ENCODE measurements around the gene SETD1B. TPM values are rescaled to one million over a fixed set of nuclear protein-coding genes. Genes with fewer than 3 reads are reported as not detected.
A peak's percentile ranks its signal among the peaks of the same experiment; 100 is the strongest.
"Not testable (repeated sequence)": the region's sequence is repeated elsewhere in the genome, so short reads cannot be mapped to it uniquely, and the experiment has no call there.

Gene SETD1B
- 2.0 TPM in 2 replicates for total RNA-seq (2014; rRNA removed; shearing (Covaris generic))
- polyA plus RNA-seq (2015; cell fraction: cytosol; rRNA removed), result 10.4 and 14.4 TPM in 2 replicates
- polyA plus RNA-seq (2015; cell fraction: nucleus; rRNA removed), result 9.5 and 10.0 TPM in 2 replicates

DNA sequence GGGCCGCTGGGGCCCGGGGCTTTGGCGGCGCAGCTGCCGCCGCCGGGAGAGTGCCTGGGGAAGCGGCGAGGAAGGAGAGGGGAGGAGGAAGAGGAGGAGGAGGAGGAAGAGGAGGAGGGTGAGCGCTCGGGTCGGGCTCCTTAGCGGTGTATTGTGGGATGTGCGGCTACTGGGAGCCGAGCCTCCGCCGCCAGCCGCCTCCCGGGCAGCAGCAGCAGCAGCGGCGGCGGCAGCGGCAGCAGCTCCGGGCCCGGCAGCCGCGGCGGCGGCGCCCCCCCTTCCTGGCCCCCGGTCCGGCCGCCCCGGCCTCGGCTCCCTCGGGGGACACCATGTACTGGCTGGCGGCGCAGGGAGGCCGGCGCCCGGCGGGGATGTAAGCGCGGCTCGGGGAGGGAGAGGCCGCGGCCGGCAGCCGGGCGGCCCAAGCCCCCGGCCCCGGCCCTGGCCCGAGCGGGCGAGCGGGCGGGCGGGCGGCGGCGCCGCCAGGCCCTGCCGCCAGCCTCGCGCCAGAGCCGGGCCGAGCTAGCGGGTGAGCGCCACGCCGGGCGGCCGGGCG, at the start of gene SETD1B:
Gene SETD1B, plus strand, starts transcription at position 149 of the 556 bp plus-strand sequence. CDS start 729 bp downstream, outside the sequence.
- DNase-seq (ENCODE audit: low read depth, low spot score), result peak; percentile 51
- in situ Hi-C loops (cut with HindIII; ENCODE audit: low pct_unique_long_range_greater_than_20kb, low sequenced_read_pairs), result no loop called here

DNA sequence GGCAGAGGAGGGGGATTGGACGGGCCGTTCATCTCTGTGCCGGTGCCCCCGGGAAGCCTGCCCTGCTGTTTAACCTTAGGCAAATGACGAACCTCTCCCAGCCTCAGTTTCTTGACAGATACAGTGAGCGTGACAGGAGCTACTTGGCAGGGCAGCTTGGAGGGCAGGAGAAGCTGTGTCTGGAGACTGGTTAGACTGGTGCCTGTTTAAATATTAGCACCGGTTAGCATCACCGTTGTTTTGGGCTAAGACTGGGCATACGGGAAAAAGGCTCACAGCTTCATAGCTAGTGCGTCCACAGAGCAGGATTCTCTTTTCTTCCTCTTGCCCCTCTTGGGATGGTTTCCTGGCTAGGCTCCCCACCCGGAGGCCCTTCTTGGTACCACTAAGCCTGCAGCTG, 49.0 kb upstream of the SETD1B start:
- in situ Hi-C loops (cut with HindIII; ENCODE audit: low pct_unique_long_range_greater_than_20kb, low sequenced_read_pairs), result no loop called here

DNA sequence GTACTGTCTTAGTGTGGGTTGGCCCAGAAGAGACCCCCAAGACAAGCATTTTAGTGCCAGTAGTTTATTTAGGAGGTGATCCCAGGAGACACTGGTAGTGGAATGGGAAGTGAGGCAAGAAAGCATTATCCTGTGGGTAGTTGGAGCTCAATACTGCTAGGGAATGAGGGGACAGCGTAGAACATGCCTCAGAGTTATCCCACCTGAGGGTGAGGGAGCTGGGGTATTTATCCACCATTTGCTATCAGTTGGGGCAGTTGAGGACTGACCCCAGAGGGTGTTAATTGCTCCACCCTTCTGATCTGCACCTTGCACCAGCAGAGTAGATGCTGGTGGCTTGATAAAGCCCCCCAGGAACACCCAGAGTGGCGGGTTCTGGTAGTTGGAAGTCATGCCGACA, 48.2 kb upstream of the SETD1B start:
- DNase-seq (ENCODE audit: low read depth, low spot score), result no peak
- in situ Hi-C loops (cut with HindIII; ENCODE audit: low pct_unique_long_range_greater_than_20kb, low sequenced_read_pairs), result no loop called here

More for the DNA sequence above, 49.0 kb upstream of the SETD1B start:
- DNase-seq (ENCODE audit: low read depth, low spot score), result no peak

DNA sequence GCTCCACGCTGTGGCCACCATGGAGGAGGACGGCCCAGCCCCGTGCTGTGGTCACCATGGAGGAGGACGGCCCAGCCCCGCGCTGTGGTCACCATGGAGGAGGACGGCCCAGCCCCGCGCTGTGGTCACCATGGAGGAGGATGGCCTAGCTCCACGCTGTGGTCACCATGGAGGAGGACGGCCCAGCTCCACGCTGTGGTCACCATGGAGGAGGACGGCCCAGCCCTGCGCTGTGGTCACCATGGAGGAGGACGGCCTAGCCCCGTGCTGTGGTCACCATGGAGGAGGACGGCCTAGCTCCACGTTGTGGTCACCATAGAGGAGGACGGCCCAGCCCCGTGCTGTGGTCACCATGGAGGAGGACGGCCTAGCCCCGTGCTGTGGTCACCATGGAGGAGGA, 45.3 kb upstream of the SETD1B start:
- in situ Hi-C loops (cut with HindIII; ENCODE audit: low pct_unique_long_range_greater_than_20kb, low sequenced_read_pairs); DNase-seq (ENCODE audit: low read depth, low spot score): not testable (repeated sequence)

DNA sequence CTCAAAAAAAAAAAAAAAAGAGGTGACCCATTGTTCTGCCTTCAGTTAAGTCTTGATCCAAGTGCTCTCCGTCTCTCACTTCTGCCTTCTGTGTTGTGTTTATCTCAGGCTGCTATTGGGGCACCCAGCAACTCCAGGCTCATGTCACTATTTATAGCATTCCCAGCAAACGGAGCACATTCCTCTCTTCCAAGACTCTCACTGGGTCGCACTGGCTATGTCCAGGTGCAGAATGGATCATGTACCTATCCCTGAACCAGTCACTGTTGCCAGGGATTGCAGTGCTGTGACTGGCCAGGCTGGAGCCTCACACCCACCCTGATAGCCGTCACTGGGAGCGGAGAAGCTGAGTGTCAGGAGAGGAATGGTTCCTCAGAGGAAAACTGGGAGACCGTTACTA, 41.5 kb upstream of the SETD1B start:
- DNase-seq (ENCODE audit: low read depth, low spot score), result no peak
- in situ Hi-C loops (cut with HindIII; ENCODE audit: low pct_unique_long_range_greater_than_20kb, low sequenced_read_pairs), result no loop called here

GRCh38 chr12:121764808-121765207, 39.0 kb upstream of the SETD1B start:
- in situ Hi-C loops (cut with HindIII; ENCODE audit: low pct_unique_long_range_greater_than_20kb, low sequenced_read_pairs), result no loop called here
- DNase-seq (ENCODE audit: low read depth, low spot score), result no peak

GRCh38 chr12:121765573-121765972, 38.2 kb upstream of the SETD1B start:
- DNase-seq (ENCODE audit: low read depth, low spot score), result no peak
- in situ Hi-C loops (cut with HindIII; ENCODE audit: low pct_unique_long_range_greater_than_20kb, low sequenced_read_pairs), result no loop called here

- peak; percentile 51 for DNase-seq (ENCODE audit: low read depth, low spot score)
- in situ Hi-C loops (cut with HindIII; ENCODE audit: low pct_unique_long_range_greater_than_20kb, low sequenced_read_pairs), result no loop called here
These were observed 37.3 kb upstream of the SETD1B start for GRCh38 chr12:121766290-121767039.

GRCh38 chr12:121767525-121768016, 36.2 kb upstream of the SETD1B start:
- in situ Hi-C loops (cut with HindIII; ENCODE audit: low pct_unique_long_range_greater_than_20kb, low sequenced_read_pairs), result no loop called here
- DNase-seq (ENCODE audit: low read depth, low spot score), result no peak

- in situ Hi-C loops (cut with HindIII; ENCODE audit: low pct_unique_long_range_greater_than_20kb, low sequenced_read_pairs), result no loop called here
- DNase-seq (ENCODE audit: low read depth, low spot score), result no peak
These were observed 34.4 kb upstream of the SETD1B start for GRCh38 chr12:121769297-121769830.

GRCh38 chr12:121769831-121770301, 33.9 kb upstream of the SETD1B start:
- DNase-seq (ENCODE audit: low read depth, low spot score), result no peak
- in situ Hi-C loops (cut with HindIII; ENCODE audit: low pct_unique_long_range_greater_than_20kb, low sequenced_read_pairs), result no loop called here

GRCh38 chr12:121770388-121770787, 33.4 kb upstream of the SETD1B start:
- in situ Hi-C loops (cut with HindIII; ENCODE audit: low pct_unique_long_range_greater_than_20kb, low sequenced_read_pairs), result no loop called here
- no peak for DNase-seq (ENCODE audit: low read depth, low spot score)

GRCh38 chr12:121770813-121771625, 32.8 kb upstream of the SETD1B start:
- no peak for DNase-seq (ENCODE audit: low read depth, low spot score)
- in situ Hi-C loops (cut with HindIII; ENCODE audit: low pct_unique_long_range_greater_than_20kb, low sequenced_read_pairs), result no loop called here

GRCh38 chr12:121773011-121773777, 30.6 kb upstream of the SETD1B start:
- DNase-seq (ENCODE audit: low read depth, low spot score), result peak; percentile 81
- in situ Hi-C loops (cut with HindIII; ENCODE audit: low pct_unique_long_range_greater_than_20kb, low sequenced_read_pairs), result no loop called here

DNA sequence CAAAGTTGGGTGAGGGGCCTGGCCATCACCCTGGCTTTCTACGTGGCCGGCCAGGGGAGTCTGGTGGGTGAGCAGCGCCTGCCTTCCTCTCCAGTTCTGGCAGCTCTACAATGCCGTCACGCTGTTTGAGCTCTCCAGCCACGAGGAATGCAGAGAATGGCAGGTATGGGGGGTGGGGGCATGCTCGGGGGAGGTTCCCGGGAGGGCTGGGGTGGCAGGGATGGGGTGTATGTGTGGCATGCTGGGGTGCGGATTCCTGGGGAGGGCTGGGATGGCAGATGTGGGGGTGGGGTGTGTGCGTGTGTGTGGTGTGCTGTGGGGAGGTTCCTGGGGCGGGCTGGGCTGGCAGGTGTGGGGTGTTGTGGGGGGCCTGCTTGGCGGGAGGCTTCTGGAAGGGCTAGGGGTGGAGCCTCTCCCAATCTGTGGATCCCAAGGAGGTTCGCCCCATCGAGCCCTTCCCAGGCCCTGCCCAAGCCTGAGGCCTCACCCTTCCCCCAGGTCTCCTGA, 28.8 kb upstream of the SETD1B start:
- DNase-seq (ENCODE audit: low read depth, low spot score), result no peak
- in situ Hi-C loops (cut with HindIII; ENCODE audit: low pct_unique_long_range_greater_than_20kb, low sequenced_read_pairs), result no loop called here

DNA sequence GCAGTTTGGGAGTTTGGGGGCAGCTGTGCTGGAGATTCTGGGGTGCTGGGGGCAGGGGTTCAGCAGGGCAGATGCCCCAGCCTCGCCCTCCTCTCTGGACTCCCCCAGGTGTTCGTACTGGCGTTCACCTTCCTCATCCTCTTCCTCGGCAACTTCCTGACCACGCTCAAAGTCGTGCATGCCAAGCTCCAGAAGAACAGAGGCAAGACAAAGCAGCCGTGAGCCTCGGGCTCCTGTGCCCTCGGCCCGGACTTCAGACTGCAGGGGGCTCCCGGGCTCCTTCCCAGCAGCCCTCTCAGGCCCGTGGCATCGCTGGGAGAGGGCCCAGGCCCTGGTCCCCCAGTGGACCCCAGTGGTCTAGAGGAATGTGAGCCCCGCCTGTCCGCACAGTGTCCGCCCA, 28.3 kb upstream of the SETD1B start:
- no peak for DNase-seq (ENCODE audit: low read depth, low spot score)

More for the DNA sequence above, 28.3 kb upstream of the SETD1B start:
- in situ Hi-C loops (cut with HindIII; ENCODE audit: low pct_unique_long_range_greater_than_20kb, low sequenced_read_pairs), result no loop called here

Measured in SK-MEL-5 (cell line).